ENCODE data around the gene SHISA7. TPM values are rescaled to one million over a fixed set of nuclear protein-coding genes. Genes with fewer than 3 reads are reported as not detected.

Gene SHISA7
- total RNA-seq (2014; rRNA removed), result not detected in 2 replicates
- Bru-seq, nascent RNA, result not detected
- BruChase-seq, experiment 1, labeled RNA remaining after a 6-hour chase, result percentile 14 among the genes with signal in this experiment
- BruChase-seq, experiment 2, labeled RNA remaining after a 2-hour chase, result percentile 12 among the genes with signal in this experiment
- long read RNA-seq, result 0 reads

DNA sequence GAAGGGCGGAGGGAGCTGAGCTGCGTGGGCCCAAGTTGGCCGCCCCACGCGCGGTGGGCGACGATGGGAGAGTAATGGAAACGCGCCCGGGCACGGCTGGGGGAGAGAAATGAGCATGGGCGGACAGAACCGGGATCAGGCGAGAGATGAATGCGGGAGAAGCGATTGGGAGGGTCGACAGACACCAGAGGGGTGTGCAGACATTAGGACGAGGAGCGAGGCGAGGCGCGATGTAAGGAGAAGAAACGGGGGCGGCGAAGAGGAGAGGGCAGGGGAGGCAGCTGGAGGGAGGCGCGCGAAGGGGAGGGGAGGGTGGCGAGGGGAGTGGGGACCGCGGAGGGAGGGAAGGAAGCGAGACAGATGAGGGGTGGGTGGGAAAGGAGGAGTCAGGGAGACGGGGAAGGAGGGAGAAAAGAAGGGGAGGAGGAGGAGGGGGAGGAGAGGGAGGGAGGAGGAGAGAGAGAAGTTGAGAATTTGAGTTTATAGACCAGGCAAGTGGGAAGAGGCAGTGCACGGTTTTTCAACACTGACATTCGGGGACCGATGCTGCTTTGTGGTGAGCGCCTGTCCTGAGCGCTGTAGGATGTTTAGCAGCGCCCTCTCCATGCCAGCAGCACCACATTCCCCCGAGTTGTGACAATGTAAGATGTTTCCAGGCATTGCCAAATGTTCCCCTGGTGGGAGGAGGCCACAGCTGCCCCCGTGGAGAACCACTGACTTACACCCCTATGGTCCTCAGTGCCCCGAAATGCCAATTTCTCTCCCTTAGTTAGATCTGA lies at the start of gene SHISA7:
Gene SHISA7 (minus strand): TSS at position 256 of the 779 bp plus-strand sequence. CDS start 437 bp downstream, outside the sequence.
- Histone ChIP-seq H3K27me3 (ENCODE audit: low read length) (peaks cover 55% of the 10 kb centered on the region), H3K36me3 (ENCODE audit: low read depth, low read length) (no peaks in the 10 kb centered on the region), H3K4me3 (ENCODE audit: low read length) (no peak within 1 kb of the TSS), H3K9ac (ENCODE audit: low read length) (no peak within 1 kb of the TSS), H3K79me2 (ENCODE audit: low read length) (no peaks in the 10 kb centered on the region), H2AFZ (ENCODE audit: low read length) (no peak within 1 kb of the TSS), H3K4me2 (ENCODE audit: low read length) (no peak within 1 kb of the TSS), H3K9me3 (ENCODE audit: low read length) (no peaks in the 10 kb centered on the region), H4K20me1 (ENCODE audit: low read length) (no peaks in the 10 kb centered on the region; the same call in 1 of the 2 replicates), H3F3A (ENCODE audit: low read length, unreplicated experiment) (no peaks in the 10 kb centered on the region), H3K4me1 (ENCODE audit: insufficient read depth, low read length) (no peaks in the 10 kb centered on the region), H3K9me2 (replicated peaks; ENCODE audit: low read length) (no peaks in the 10 kb centered on the region), H3K27ac (ENCODE audit: low read length) (no peak within 1 kb of the TSS)
- DNase-seq (peak; percentile 23), ATAC-seq (peak; percentile 30; the same call in 1 of the 2 replicates)
- POLR2A ChIA-PET (ENCODE audit: unreplicated experiment), result no interaction called here
- intact Hi-C loops (cut with micrococcal nuclease), result no loop called here
- CTCF ChIA-PET, result no interaction called here
- BruUV-seq (replicated peaks), result no TSS peak
- TF ChIP-seq EZH2 (IDR thresholded peaks at IDR 0.05; ENCODE audit: low read length, unreplicated experiment) (no peak), EZH2phosphoT487 (IDR thresholded peaks at IDR 0.05; ENCODE audit: borderline replicate concordance, low read length) (no peak)
- TF ChIP-seq, protein P1, sequence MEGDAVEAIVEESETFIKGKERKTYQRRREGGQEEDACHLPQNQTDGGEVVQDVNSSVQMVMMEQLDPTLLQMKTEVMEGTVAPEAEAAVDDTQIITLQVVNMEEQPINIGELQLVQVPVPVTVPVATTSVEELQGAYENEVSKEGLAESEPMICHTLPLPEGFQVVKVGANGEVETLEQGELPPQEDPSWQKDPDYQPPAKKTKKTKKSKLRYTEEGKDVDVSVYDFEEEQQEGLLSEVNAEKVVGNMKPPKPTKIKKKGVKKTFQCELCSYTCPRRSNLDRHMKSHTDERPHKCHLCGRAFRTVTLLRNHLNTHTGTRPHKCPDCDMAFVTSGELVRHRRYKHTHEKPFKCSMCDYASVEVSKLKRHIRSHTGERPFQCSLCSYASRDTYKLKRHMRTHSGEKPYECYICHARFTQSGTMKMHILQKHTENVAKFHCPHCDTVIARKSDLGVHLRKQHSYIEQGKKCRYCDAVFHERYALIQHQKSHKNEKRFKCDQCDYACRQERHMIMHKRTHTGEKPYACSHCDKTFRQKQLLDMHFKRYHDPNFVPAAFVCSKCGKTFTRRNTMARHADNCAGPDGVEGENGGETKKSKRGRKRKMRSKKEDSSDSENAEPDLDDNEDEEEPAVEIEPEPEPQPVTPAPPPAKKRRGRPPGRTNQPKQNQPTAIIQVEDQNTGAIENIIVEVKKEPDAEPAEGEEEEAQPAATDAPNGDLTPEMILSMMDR (conservative IDR thresholded peaks at IDR 0.05; ENCODE audit: low read depth, low read length), result no peak

DNA sequence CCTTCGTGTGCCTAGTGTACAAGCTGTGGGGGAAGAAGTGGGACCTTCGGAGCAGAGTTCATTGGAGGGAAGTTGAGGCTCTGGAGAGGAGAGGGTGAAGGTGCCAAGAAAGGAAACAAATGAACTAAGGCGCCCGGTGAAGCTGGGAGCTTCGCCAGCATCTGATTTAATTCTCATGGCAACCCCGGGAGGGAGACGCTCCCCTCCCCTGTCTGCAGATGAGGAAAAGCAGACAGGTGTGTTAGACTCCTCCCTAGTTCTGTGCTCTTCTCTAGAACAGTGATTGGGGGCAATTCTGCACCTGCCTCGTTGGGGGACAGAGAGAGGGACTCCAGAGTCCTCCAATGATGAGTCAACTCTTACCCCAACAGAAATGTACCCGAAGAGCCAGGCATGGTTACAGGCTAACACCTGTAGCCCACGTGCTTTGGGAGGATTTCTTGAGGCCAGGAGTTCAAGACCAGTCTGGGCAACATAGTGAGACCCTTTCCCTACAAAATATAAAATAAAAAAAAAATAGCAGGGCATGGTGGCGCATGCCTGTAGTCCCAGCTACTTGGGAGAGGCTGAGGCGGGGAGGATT lies 49.4 kb upstream of the SHISA7 start:
- H3K79me2 ChIP-seq (ENCODE audit: low read length), result no peaks in the 10 kb centered on the region
- no peaks in the 10 kb centered on the region for H3K9me2 ChIP-seq (replicated peaks; ENCODE audit: low read length)
- no TSS peak for BruUV-seq (replicated peaks)
- TF ChIP-seq EZH2 (IDR thresholded peaks at IDR 0.05; ENCODE audit: low read length, unreplicated experiment) (no peak), EZH2phosphoT487 (IDR thresholded peaks at IDR 0.05; ENCODE audit: borderline replicate concordance, low read length) (no peak)
- TF ChIP-seq, protein P1 (conservative IDR thresholded peaks at IDR 0.05; ENCODE audit: low read depth, low read length), result no peak
- H3K27me3 ChIP-seq (ENCODE audit: low read length), result no peaks in the 10 kb centered on the region
- no peaks in the 10 kb centered on the region for H3K36me3 ChIP-seq (ENCODE audit: low read depth, low read length)
- no peak overlapping the region for H3K9ac ChIP-seq (ENCODE audit: low read length)
- no peaks in the 10 kb centered on the region for H4K20me1 ChIP-seq (ENCODE audit: low read length)
- intact Hi-C loops (cut with micrococcal nuclease), result no loop called here
- DNase-seq, result no peak
- H3K4me2 ChIP-seq (ENCODE audit: low read length), result no peak overlapping the region
- H3K9me3 ChIP-seq (ENCODE audit: low read length), result no peaks in the 10 kb centered on the region
- ChIA-PET CTCF (interaction anchor here (1.0 kb wide), 1 partner anchor 12 kb away, joined by 3 read pairs; no protein-coding TSS in a partner anchor), POLR2A (ENCODE audit: unreplicated experiment) (interaction anchor here (0.6 kb wide), 1 partner anchor 13 kb away, joined by 3 read pairs; no protein-coding TSS in a partner anchor)
- H3K4me1 ChIP-seq (ENCODE audit: insufficient read depth, low read length), result peaks cover 10% of the 10 kb centered on the region
- no peak overlapping the region for H2AFZ ChIP-seq (ENCODE audit: low read length)
- no peaks in the 10 kb centered on the region for H3F3A ChIP-seq (ENCODE audit: low read length, unreplicated experiment)
- no peak overlapping the region for H3K4me3 ChIP-seq (ENCODE audit: low read length)
- no peak overlapping the region for H3K27ac ChIP-seq (ENCODE audit: low read length)
- no peak for ATAC-seq
